NCI-H510A (cell line): Measurements from ENCODE around the gene RHO.

Source experiments
- DNase-seq: peaks from one replicate; lab custom pipeline; 2025; lab: John Stamatoyannopoulos, UW

Gene RHO

DNA sequence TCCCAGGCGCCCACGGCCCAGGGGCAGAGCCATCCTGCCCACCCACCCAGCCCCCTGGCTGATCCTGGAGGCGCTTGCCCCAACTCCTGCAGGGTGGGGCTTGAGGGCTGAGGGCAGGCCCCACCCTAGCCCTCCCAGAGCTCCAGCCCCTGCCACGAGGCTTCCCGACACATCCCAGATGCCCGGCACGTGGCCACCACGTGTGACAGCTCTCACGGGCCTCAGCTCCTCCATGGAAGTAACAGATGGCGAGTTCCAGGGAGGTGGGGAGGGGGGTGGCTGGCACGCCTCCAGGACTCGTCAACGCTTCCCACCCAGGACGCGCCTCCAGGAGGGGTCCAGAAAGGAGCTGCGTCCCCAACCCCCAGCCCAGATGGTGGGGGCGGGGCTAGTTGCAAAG is 48.9 kb downstream of the RHO start:
- peak; percentile 47 for DNase-seq

DNA sequence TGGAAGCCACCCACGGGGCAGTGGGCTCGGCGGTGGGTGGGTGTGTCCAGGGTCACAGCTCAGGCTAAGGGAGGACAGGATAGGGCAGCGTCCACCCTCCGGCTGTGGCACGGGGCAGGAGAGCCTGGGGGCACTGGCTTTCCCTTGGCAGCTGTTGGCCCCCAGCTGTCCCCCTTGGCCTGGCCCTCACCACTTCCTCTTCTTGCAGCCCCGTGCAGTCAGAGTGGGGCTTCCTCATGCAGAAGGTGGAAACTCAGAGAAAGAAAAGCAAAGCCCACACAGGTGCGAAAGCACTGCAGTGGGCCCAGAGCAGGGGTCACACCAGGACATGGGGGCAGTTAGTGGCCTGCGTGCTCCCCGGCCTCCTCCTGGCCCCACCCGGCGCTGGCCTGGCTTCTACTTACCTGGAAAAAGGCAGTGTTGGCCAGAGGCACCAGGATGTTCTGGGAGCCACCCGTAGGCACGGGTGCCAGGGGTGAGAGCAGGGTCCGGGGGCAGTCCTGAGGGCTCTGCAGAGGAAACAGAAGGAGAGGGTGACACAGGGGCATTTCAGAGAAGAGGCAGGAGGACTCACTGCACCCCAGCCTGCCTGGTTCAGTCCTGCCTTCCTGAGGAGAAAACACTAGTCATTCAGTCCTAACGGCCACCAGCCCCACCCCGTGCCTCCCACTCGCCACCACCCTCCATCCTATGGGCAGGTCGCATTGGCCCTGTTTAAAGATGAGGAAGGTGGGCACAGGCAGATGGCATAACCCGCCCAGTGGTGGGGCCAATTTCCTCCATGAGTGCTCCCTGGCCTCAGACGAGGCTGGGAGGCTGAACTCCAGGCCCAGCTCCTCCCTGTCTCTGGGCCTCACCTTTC is 49.7 kb downstream of the RHO start:
- DNase-seq, result no peak

DNA sequence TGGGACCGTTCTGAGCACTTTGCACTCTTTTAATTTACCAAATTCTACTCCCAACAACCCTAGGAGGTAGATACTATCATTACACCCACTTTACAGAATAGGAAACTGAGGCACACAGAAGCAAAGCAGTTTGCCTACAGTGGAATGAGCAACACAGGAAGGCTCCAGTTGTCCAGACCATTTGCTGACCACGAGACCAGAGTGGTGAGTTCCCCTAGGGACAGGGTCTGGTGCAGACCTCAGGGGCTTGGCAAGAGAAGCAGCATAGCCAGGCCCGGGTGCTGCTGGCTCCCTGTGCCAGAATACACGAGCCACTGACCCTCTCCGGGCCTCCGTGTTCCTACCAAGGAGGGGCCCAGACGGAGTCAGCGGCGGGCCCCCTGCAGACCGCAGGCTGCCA is 51.6 kb downstream of the RHO start:
- DNase-seq, result no peak

DNA sequence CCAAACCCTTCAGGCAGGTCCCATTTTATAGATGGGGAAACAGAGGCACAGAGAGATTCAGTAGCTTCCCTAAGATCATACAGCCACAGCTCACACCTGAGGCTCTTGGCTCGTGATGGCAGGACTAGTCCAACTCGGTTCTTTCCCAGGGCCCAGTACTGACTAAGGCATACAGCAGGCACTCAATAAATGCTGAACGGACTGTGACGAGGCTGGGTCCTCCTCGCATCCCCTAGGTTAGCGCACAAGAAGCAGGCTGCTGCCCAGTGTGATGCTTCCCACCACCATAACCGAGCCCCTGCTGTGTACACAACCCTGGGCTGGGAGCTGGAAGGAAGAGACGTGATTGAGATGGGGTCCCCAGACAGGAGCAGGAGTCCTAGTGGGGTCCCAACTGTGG is 53.2 kb downstream of the RHO start:
- no peak for DNase-seq

DNA sequence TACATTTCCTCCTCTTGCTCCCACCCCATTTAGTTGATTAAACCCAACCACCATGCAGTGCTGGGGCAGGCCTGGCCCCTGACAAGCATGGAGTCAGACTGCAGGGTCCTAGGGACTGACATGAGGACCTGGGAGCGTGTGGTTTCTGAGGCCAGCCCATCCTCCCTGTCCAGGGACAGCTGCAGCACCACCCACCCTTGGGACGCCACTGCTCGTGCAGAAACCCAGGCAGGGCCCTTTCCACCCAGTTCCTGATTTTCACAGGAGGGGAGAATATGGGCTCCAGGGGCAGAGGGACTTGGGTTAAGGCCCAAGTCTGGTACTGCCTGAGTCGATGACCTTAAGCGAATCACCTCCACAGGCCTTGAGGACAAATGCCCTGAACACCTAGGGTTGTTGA is 54.4 kb downstream of the RHO start:
- no peak for DNase-seq

DNA sequence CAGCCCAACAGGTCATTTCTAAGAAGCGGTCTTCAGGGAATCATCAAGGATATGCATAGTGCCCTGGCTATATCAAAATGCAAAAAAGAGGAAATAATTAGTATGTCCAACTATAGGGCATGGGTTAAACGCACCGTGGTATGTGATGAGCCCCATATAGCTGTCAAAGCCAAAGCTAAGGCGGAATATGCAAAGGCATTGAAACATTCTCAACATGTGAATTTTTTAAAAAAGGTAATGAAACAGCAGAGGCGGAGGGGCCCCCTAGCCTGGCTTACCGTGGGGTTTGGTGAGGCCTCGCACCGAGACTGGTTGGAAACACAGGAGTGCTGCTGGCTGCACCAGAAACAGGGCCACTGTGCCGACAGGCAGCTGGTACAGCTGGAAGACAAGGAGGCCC is 54.9 kb downstream of the RHO start:
- no peak for DNase-seq

DNA sequence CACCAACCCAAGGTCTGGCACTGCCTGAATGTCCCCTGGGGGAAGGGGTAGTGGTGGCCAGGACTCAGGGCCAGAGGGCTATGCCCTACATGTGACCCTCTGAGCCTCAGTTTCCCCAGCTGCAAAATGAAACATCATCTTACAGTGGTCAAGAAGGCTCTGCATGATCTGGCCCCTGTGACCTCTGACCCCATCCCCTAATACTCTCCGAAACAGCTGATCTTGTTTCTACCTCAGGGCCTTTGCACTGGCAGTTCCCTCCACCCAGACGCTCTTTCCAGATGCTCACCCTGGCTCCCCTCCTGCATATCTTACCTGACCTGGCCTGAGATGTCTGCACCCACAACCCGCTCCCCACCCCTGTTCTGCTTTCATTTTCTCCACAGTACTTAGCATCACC is 56.2 kb downstream of the RHO start:
- DNase-seq, result no peak
